Endodermal cell (in vitro differentiated cells): ENCODE data around the gene PCSK7. TPM values are rescaled to one million over a fixed set of nuclear protein-coding genes. Genes with fewer than 3 reads are reported as not detected.
"Not testable (repeated sequence)": the region's sequence is repeated elsewhere in the genome, so short reads cannot be mapped to it uniquely, and the experiment has no call there.

Experiments used
- DNase-seq: peaks from one replicate; pipeline ENCODE4 v3.0.0-alpha.2; 2017
- H3K27ac ChIP-seq: 2 replicates; pipeline ENCODE4 v1.5.1; 2013; ENCODE audit warnings: mild to moderate bottlenecking, low read depth, low read length, moderate library complexity
- H3K27me3 ChIP-seq: 2 replicates; pipeline ENCODE4 v1.6.1; 2013; ENCODE audit warnings: mild to moderate bottlenecking, low read length, moderate library complexity; ENCODE audit not compliant: insufficient read depth, control insufficient read depth, poor library complexity, severe bottlenecking
- H3K36me3 ChIP-seq: 2 replicates; pipeline ENCODE4 v1.7.0; 2013; ENCODE audit warnings: mild to moderate bottlenecking, low read length, moderate library complexity; ENCODE audit not compliant: control insufficient read depth, insufficient read depth
- H3K4me1 ChIP-seq: one replicate; pipeline ENCODE4 v1.7.0; 2013; ENCODE audit warnings: low read length; ENCODE audit not compliant: control insufficient read depth, insufficient read depth
- H3K4me3 ChIP-seq: 2 replicates; pipeline ENCODE4 v1.5.1; 2013; ENCODE audit warnings: mild to moderate bottlenecking, low read length, moderate library complexity
- H3K9ac ChIP-seq: 2 replicates; pipeline ENCODE4 v1.6.1; 2013; ENCODE audit warnings: mild to moderate bottlenecking, low read length, moderate library complexity; ENCODE audit not compliant: poor library complexity, severe bottlenecking; ENCODE audit errors: extremely low read depth
- H3K9me3 ChIP-seq: 2 replicates; pipeline ENCODE4 v1.6.1; 2013; ENCODE audit warnings: mild to moderate bottlenecking, low read length, moderate library complexity; ENCODE audit not compliant: control insufficient read depth
- H3K27ac Mint-ChIP-seq: 2 replicates; pipeline ENCODE4 v1.8.0; 2020; ENCODE audit warnings: mixed read lengths
- H3K27me3 Mint-ChIP-seq: 2 replicates; pipeline ENCODE4 v1.8.0; 2021; ENCODE audit warnings: mild to moderate bottlenecking, mixed read lengths; ENCODE audit not compliant: insufficient read depth
- H3K36me3 Mint-ChIP-seq: 2 replicates; pipeline ENCODE4 v1.8.0; 2020; ENCODE audit warnings: low read depth, mixed read lengths
- H3K4me1 Mint-ChIP-seq: 2 replicates; pipeline ENCODE4 v1.8.0; 2020; ENCODE audit warnings: mixed read lengths
- H3K4me3 Mint-ChIP-seq: 2 replicates; pipeline ENCODE4 v1.8.0; 2020; ENCODE audit warnings: mild to moderate bottlenecking, moderate library complexity, mixed read lengths
- H3K9me3 Mint-ChIP-seq: 2 replicates; pipeline ENCODE4 v1.8.0; 2020; ENCODE audit warnings: mild to moderate bottlenecking, mixed read lengths
- CTCF ChIP-seq: fragments of 200-600 bp; sonication (generic); conservative IDR thresholded peaks from 2 replicates; pipeline ENCODE4 v1.5.0; 2021; ENCODE audit warnings: antibody characterized with exemption, mild to moderate bottlenecking
- WGBS, 2 experiments: methylation state at CpG; one replicate each; pipeline versions ENCODE4 v1.1.5 to v1.1.7; 2013; ENCODE audit warnings: missing lambda C conversion rate in 2 of 2, mixed read lengths in 1 of 2; ENCODE audit not compliant: insufficient coverage in 1 of 2, insufficient read length in 1 of 2; 5-methylcytosine and 5-hydroxymethylcytosine counted together
- total RNA-seq, 2 donors: library from RNA; stranded (reverse); fragmentation: NEBNext Ultra II Directional in 1 of 2; extraction: Animal tissue kit (Norgen Biotek cat#: 25700) in 1 of 2; gene quantifications; 2 replicates in 1 of 2; 3 replicates in 1 of 2; pipeline ENCODE4 v1.2.1, GENCODE V29; 2021

Gene PCSK7
- total RNA-seq, 2 donors from 2014 or later, result 56.5 to 58.6 TPM

DNA sequence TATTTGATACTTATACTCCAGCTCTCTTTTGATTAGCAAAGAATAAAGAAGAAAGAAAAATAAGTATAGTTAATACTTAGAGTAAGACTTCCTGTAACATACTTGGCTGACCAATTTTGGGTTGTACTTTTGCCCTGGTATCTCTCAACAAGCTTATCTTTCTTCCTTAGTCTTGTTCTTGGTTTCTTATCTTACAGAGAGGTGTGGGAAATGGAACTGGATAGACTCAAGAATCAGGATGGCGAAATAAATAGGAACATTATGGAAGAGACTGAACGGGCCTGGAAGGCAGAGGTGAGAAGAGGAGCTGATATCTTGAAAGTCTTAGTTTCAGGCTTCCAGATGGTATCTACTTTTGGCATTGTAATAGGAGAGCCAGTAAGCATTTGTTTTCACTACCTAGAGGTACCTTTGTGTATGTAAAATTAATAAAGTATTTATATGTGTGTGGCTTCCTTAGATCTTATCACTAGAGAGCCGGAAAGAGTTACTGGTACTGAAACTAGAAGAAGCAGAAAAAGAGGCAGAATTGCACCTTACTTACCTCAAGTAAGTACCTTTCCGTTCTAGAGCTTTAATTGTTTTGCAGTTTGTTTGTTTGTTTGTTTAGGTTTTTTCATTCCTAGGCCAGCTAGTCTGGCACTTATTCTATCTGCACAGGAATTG is 48.0 kb upstream of the PCSK7 start:
- 92 to 98% methylated on average over 4 of the region's 4 CpGs for WGBS, 2 experiments
- peaks cover 13% of the 10 kb centered on the region for H3K4me1 Mint-ChIP-seq
- H3K9me3 Mint-ChIP-seq, result no peaks in the 10 kb centered on the region
- H3K27me3 Mint-ChIP-seq, result no peaks in the 10 kb centered on the region
- DNase-seq, result no peak
- no peak overlapping the region for H3K4me3 Mint-ChIP-seq
- no peaks in the 10 kb centered on the region for H3K9me3 ChIP-seq
- H3K27ac Mint-ChIP-seq, result no peak overlapping the region
- H3K27ac ChIP-seq, result no peak overlapping the region
- no peak overlapping the region for H3K4me3 ChIP-seq
- peaks cover 52% of the 10 kb centered on the region for H3K36me3 ChIP-seq
- no peaks in the 10 kb centered on the region for H3K4me1 ChIP-seq
- no peak for TF ChIP-seq CTCF
- H3K27me3 ChIP-seq, result no peaks in the 10 kb centered on the region
- H3K9ac ChIP-seq, result no peak overlapping the region
- peaks cover 53% of the 10 kb centered on the region for H3K36me3 Mint-ChIP-seq

GRCh38 chr11:117278347-117278746 is 46.5 kb upstream of the PCSK7 start:
- 95% methylated on average over 2 of the region's 2 CpGs; no CpG with 5 or more reads in 1 of the 2 experiments for WGBS, 2 experiments
- Histone ChIP-seq H3K4me3 (no peak overlapping the region), H3K9me3 (peaks cover 5% of the 10 kb centered on the region), H3K27me3 (no peaks in the 10 kb centered on the region), H3K36me3 (peaks cover 49% of the 10 kb centered on the region), H3K27ac (no peak overlapping the region), H3K4me1 (no peaks in the 10 kb centered on the region), H3K9ac (no peak overlapping the region)
- no peaks in the 10 kb centered on the region for H3K27me3 Mint-ChIP-seq
- H3K27ac Mint-ChIP-seq, result no peak overlapping the region
- peaks cover 13% of the 10 kb centered on the region for H3K4me1 Mint-ChIP-seq
- no peak for TF ChIP-seq CTCF
- H3K4me3 Mint-ChIP-seq, result no peak overlapping the region
- no peak for DNase-seq
- peaks cover 4% of the 10 kb centered on the region for H3K9me3 Mint-ChIP-seq
- H3K36me3 Mint-ChIP-seq, result peaks cover 54% of the 10 kb centered on the region

DNA sequence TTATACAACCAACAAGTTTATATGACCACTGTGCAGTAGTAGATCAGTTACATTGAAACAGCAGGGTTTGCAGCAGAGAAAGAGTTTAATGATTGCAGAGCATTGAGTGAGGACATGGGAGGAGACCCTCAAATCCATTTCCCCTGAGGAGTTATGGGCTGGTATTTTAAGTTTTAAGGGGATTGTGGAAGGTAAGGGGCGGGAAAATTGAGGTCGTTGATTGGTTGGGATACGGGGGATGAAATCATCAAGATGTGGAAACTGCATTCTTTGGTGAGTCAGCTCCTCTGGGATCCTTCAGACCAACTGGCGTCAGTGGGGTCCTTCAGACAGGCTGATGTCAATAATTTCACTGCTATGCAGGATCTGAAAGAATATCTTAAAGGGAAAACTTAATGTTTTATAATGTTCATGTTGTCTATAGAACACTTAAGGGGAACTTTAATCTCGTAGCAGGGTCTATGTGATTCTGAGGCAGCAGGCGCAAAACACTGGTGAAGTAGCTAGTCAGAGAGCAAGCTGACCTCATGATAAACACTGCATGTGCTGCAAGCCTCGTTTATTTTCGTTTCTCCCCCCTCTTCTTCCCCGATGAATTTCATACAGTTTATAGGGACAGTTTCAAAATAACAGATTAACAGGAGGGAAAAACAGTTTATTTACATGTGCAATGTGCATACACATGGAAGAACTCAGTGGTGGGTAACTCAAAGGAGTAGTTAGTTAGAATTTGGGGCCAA is 41.8 kb upstream of the PCSK7 start:
- no peak overlapping the region for H3K27ac ChIP-seq
- DNase-seq, result no peak
- 90 to 96% methylated on average over 8 to 9 of the region's 9 CpGs for WGBS, 2 experiments

GRCh38 chr11:117272175-117272574 is 40.3 kb upstream of the PCSK7 start:
- 97 to 100% methylated on average over 2 to 4 of the region's 5 CpGs for WGBS, 2 experiments
- H3K4me3 Mint-ChIP-seq, H3K27ac ChIP-seq, H3K27me3 Mint-ChIP-seq, H3K27ac Mint-ChIP-seq, H3K27me3 ChIP-seq, DNase-seq, H3K4me3 ChIP-seq, H3K9ac ChIP-seq, H3K9me3 Mint-ChIP-seq: not testable (repeated sequence)
- H3K4me1 ChIP-seq, result peaks cover 19% of the 10 kb centered on the region
- H3K9me3 ChIP-seq, result peaks cover 16% of the 10 kb centered on the region
- peaks cover 44% of the 10 kb centered on the region for H3K36me3 ChIP-seq
- Mint-ChIP-seq H3K36me3 (peaks cover 33% of the 10 kb centered on the region), H3K4me1 (peaks cover 21% of the 10 kb centered on the region)

More for the DNA sequence above, 41.8 kb upstream of the PCSK7 start:
- Histone ChIP-seq H3K27me3 (no peaks in the 10 kb centered on the region), H3K36me3 (peaks cover 44% of the 10 kb centered on the region), H3K9me3 (peaks cover 16% of the 10 kb centered on the region), H3K9ac (no peak overlapping the region), H3K4me3 (no peak overlapping the region), H3K4me1 (peaks cover 12% of the 10 kb centered on the region)
- TF ChIP-seq CTCF, result no peak
- Mint-ChIP-seq H3K27ac (peak overlapping the region; percentile 9), H3K27me3 (no peaks in the 10 kb centered on the region), H3K9me3 (peaks cover 10% of the 10 kb centered on the region), H3K36me3 (peaks cover 35% of the 10 kb centered on the region), H3K4me1 (peaks cover 14% of the 10 kb centered on the region), H3K4me3 (no peak overlapping the region)
